K562 (cell line): ENCODE data around the gene C3. TPM values are rescaled to one million over a fixed set of nuclear protein-coding genes. Genes with fewer than 3 reads are reported as not detected.

Experiments used
- ATAC-seq: fragments of 200-7000 bp; cut with Tn5 transposase; 3 replicates; pipeline ENCODE4 v1.9.1; 2020; ENCODE audit warnings: moderate library complexity
- BruUV-seq: library from RNA; stranded (reverse); fragments of 400-500 nt; replicated peaks from 2 replicates; lab custom pipeline; 2021; lab: Mats Ljungman, UMichigan
- CTCF ChIA-PET: fragments of 300-600 bp; formaldehyde crosslinking; extraction: SDS; loops from one replicate; lab custom pipeline; 2021; ENCODE audit warnings: low intra/inter-chr PET ratio; lab: Yijun Ruan, JAX
- POLR2A ChIA-PET: fragments of 300-600, 350-650 bp; sonication (Branson Sonifier 250); formaldehyde crosslinking; extraction: SDS; loops from one replicate; lab custom pipeline; 2021; ENCODE audit warnings: antibody characterized with exemption, inconsistent platforms; lab: Yijun Ruan, JAX
- DNase-seq, 4 experiments: peaks; one replicate each; pipeline versions ENCODE4 v3.0.0 to v3.0.0-alpha.2; 2011 to 2018; ENCODE audit warnings: low spot score in 3 of 4, mixed read lengths in 3 of 4; ENCODE audit errors: extremely low read depth in 1 of 4
- FAIRE-seq: peaks from 2 replicates; lab custom pipeline; 2011; peaks lifted over from hg19 to GRCh38; lab: Jason Lieb, UNC
- H2AFZ ChIP-seq: 2 replicates; pipeline ENCODE4 v1.6.0; 2011; ENCODE audit warnings: low read depth, low read length, control low read depth, inconsistent platforms
- H3K27ac ChIP-seq: fragments of 200-600 bp; 3 replicates; pipeline ENCODE4 v1.8.0; 2011; ENCODE audit warnings: low read depth, mild to moderate bottlenecking, control low read depth, inconsistent platforms, low read length, moderate library complexity, mixed read lengths; ENCODE audit errors: extremely low read depth
- H3K27me3 ChIP-seq, 2 experiments: fragments of 300-600 bp in 1 of 2; 2 replicates in 1 of 2; 3 replicates in 1 of 2; pipeline versions ENCODE4 v1.6.0 to v1.8.0; 2011; ENCODE audit warnings: inconsistent platforms in 2 of 2, low read length in 2 of 2, mild to moderate bottlenecking in 1 of 2, mixed read lengths in 1 of 2, moderate library complexity in 1 of 2; ENCODE audit not compliant: control insufficient read depth in 2 of 2, insufficient read depth in 2 of 2
- H3K36me3 ChIP-seq: fragments of 300-600 bp; 3 replicates; pipeline ENCODE4 v1.8.0; 2011; ENCODE audit warnings: mild to moderate bottlenecking, low read length, inconsistent platforms; ENCODE audit not compliant: control insufficient read depth, insufficient read depth
- H3K4me1 ChIP-seq, 2 experiments: fragments of 200-600 bp in 1 of 2; replicated peaks in 1 of 2; 2 replicates in 1 of 2; 3 replicates in 1 of 2; pipeline versions ENCODE4 v1.5.1 to v1.8.0; 2011; ENCODE audit warnings: inconsistent platforms in 2 of 2, low read length in 2 of 2, mild to moderate bottlenecking in 1 of 2, mixed read lengths in 1 of 2, moderate library complexity in 1 of 2; ENCODE audit not compliant: control insufficient read depth in 2 of 2, insufficient read depth in 2 of 2
- H3K4me2 ChIP-seq: 2 replicates; pipeline ENCODE4 v1.6.1; 2011; ENCODE audit warnings: low read length, control low read depth, inconsistent platforms, mixed read lengths; ENCODE audit not compliant: insufficient read depth
- H3K4me3 ChIP-seq: fragments of 200-600 bp; sonication (generic), shearing (Covaris generic); 2 replicates; pipeline ENCODE4 v1.5.1; 2016; ENCODE audit warnings: control low read depth, inconsistent platforms
- H3K79me2 ChIP-seq: fragments of 200-600 bp; 3 replicates; pipeline ENCODE4 v1.8.0; 2011; ENCODE audit warnings: low read length, inconsistent platforms; ENCODE audit not compliant: control insufficient read depth, insufficient read depth
- H3K9ac ChIP-seq, 2 experiments: 2 replicates each; pipeline versions ENCODE4 v1.6.0 to v1.6.1; 2011; ENCODE audit warnings: low read depth in 2 of 2, low read length in 2 of 2, control low read depth in 1 of 2, inconsistent platforms in 1 of 2, mild to moderate bottlenecking in 1 of 2, mixed read lengths in 1 of 2; ENCODE audit not compliant: insufficient read depth in 1 of 2
- H3K9me1 ChIP-seq: one replicate; pipeline ENCODE4 v1.6.0; 2011; ENCODE audit warnings: inconsistent platforms, mild to moderate bottlenecking, low read length, moderate library complexity; ENCODE audit not compliant: control insufficient read depth, insufficient read depth
- H3K9me3 ChIP-seq: replicated peaks from 2 replicates; pipeline ENCODE4 v1.5.1; 2011; ENCODE audit warnings: low read depth, low read length, inconsistent platforms; ENCODE audit not compliant: control insufficient read depth, insufficient read depth
- H4K20me1 ChIP-seq: replicated peaks from 2 replicates; pipeline ENCODE4 v1.6.1; 2011; ENCODE audit warnings: low read length, inconsistent platforms, mixed read lengths; ENCODE audit not compliant: control insufficient read depth, insufficient read depth
- SIN3A ChIP-seq, 2 experiments: fragments of 150-350 bp in 1 of 2; IDR thresholded peaks; 2 replicates each; pipeline ENCODE4 v1.6.1; 2011 to 2016; ENCODE audit warnings: borderline replicate concordance in 2 of 2, low read depth in 2 of 2, low read length in 2 of 2, mild to moderate bottlenecking in 2 of 2, moderate library complexity in 2 of 2; ENCODE audit not compliant: control insufficient read depth in 1 of 2
- ZBTB9 ChIP-seq: fragments of 450-650 bp; formaldehyde crosslinking; IDR thresholded peaks from 2 replicates; pipeline ENCODE4 v1.4.0; 2020; ENCODE audit warnings: mild to moderate bottlenecking, moderate library complexity
- ZNF830 ChIP-seq: fragments of 250-450 bp; sonication (Bioruptor Pico); IDR thresholded peaks from 2 replicates; pipeline ENCODE4 v1.5.0; 2021; ENCODE audit warnings: mild to moderate bottlenecking
- WGBS: fragments of 100-300 bp; shearing (Covaris generic); methylation state at CpG from one replicate; pipeline ENCODE4 v1.1.6; 2016; ENCODE audit warnings: low coverage, mixed read lengths; ENCODE audit not compliant: insufficient coverage; ENCODE audit errors: missing lambda C conversion rate; 5-methylcytosine and 5-hydroxymethylcytosine counted together
- in situ Hi-C: fragments of 300-500 bp; cut with MboI; formaldehyde crosslinking; loops from 4 replicates; pipeline ENCODE4 v1.15.0; 2018; ENCODE audit warnings: inconsistent platforms, mixed read lengths
- intact Hi-C: fragments of 100-400 bp; cut with micrococcal nuclease; formaldehyde crosslinking; loops from 2 replicates; pipeline ENCODE4 v1.14.2; 2022
- polyA plus RNA-seq, 8 experiments: library from polyadenylated mRNA; depleted of rRNA in 4 of 8; stranded (reverse) in 5 of 8; unstranded in 3 of 8; fragments of >200 nt; fragmentation: Nextera tagmentation in 2 of 8; fragmentation: Illumina TruSeq in 1 of 8; extraction: Ambion mirVana in 2 of 8; extraction: Trizol in 1 of 8; gene quantifications; 2 replicates each; pipeline versions ENCODE4 v1.2.1 to v1.2.3, GENCODE V29; 2011 to 2014; ENCODE audit warnings: inconsistent platforms in 1 of 8, missing spikeins in 1 of 8
- total RNA-seq, 7 experiments: library from RNA; depleted of rRNA in 6 of 7; stranded (reverse); fragments of >200 nt in 6 of 7; fragmentation: Illumina TruSeq in 2 of 7; extraction: Trizol in 2 of 7; gene quantifications; 2 replicates each; pipeline versions ENCODE4 v1.2.1 to v1.2.3, GENCODE V29; 2011 to 2021; ENCODE audit warnings: low replicate concordance in 1 of 7

Gene C3
- total and polyA plus RNA-seq, 9 of the 15 experiments (the other 6 are each of a cell fraction or from before 2014, with no cell fraction given): 0.59 to 10.6 (median 2.2) TPM

- TF ChIP-seq ZBTB9 (CRISPR knock-in tag): no peak
Observed at GRCh38 chr19:6743714-6744380, 23.4 kb upstream of the C3 start (continued).

DNA sequence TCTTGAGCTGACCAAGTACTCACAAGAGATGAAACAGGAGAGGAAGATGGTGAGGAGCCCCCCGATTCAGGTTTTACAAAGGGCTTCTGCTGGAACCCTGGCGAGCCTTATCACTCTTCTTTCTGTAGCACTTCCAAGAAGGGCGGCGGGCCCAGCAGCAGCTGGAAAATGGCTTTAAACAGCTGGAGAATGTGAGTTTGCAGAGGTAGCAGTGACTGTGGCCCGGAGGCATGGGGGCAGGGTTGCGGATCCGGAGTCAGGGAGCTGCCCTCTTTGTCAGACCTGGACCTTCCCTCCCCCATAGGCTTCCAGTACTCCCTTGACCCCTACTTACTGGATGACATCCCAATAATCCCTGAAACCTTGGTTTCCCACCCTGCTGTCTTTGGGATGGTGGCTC is 22.6 kb upstream of the C3 start:
- WGBS: 63% methylated on average over 5 of the region's 7 CpGs
- peaks cover 17 to 54% of the 10 kb centered on the region in 2 experiments for H3K4me1 ChIP-seq
- ATAC-seq: no peak
- H3K9me3 ChIP-seq: no peaks in the 10 kb centered on the region
- peak overlapping the region in 1 of 2 experiments; percentile 67; a peak in 1 of 4 replicates for H3K9ac ChIP-seq
- H2AFZ ChIP-seq: no peak overlapping the region
- no peak for TF ChIP-seq ZNF830 (CRISPR knock-in tag)
- TF ChIP-seq SIN3A (IDR thresholded peaks at IDR 0.05; ENCODE audit: borderline replicate concordance in 2 of 2, control insufficient read depth in 1 of 2, low read depth in 2 of 2, low read length in 2 of 2): 0 out of 4 replicates have a peak, but pooled peaks of 1 of the 2 experiments have one; percentile 37
- peaks cover 25% of the 10 kb centered on the region for H3K79me2 ChIP-seq
- in situ Hi-C loops (no loop called here), intact Hi-C loops (no loop called here)
- no peaks in the 10 kb centered on the region; the same call in 1 of the 2 replicates for H4K20me1 ChIP-seq
- no peak overlapping the region for H3K4me3 ChIP-seq
- no peak for DNase-seq
- no peak for FAIRE-seq
- no peaks in the 10 kb centered on the region for H3K9me1 ChIP-seq
- POLR2A ChIA-PET: interaction anchor here (0.6 to 1.9 kb wide), 3 partner anchors 11 to 142 kb away, joined by 3 to 11 read pairs (median 3); no protein-coding TSS in a partner anchor
- peaks cover 68% of the 10 kb centered on the region; the same call in 2 of the 3 replicates for H3K36me3 ChIP-seq
- no peaks in the 10 kb centered on the region for H3K27me3 ChIP-seq
- H3K4me2 ChIP-seq: no peak overlapping the region
- CTCF ChIA-PET: no interaction called here
- H3K27ac ChIP-seq: no peak overlapping the region
- no TSS peak for BruUV-seq
